Suprapubic skin (tissue), 4 donors: ENCODE data around the gene ATG3.
"Not testable (repeated sequence)": the region's sequence is repeated elsewhere in the genome, so short reads cannot be mapped to it uniquely, and the experiment has no call there.

Source experiments
- CTCF ChIP-seq, 2 donors: fragments of 200-600 bp in 1 of 2; fragments of 450-650 bp in 1 of 2; sonication (generic) in 1 of 2; IDR thresholded peaks; one replicate each; pipeline ENCODE4 v1.5.1; 2016 to 2019; ENCODE audit warnings: antibody characterized with exemption in 2 of 2, mild to moderate bottlenecking in 1 of 2, moderate library complexity in 1 of 2
- EP300 ChIP-seq: sonication (generic); formaldehyde crosslinking; IDR thresholded peaks from one replicate; pipeline ENCODE4 v1.6.1; 2017; ENCODE audit warnings: antibody characterized with exemption
- POLR2A ChIP-seq, 2 donors: fragments of 450-650 bp; IDR thresholded peaks; one replicate each; pipeline ENCODE4 v1.6.1; 2017; ENCODE audit warnings: antibody characterized with exemption in 2 of 2, mild to moderate bottlenecking in 2 of 2, moderate library complexity in 2 of 2
- POLR2AphosphoS5 ChIP-seq, 3 donors: sonication (generic); formaldehyde crosslinking; IDR thresholded peaks; one replicate each; pipeline ENCODE4 v1.6.1; 2017; ENCODE audit warnings: antibody characterized with exemption in 3 of 3

- TF ChIP-seq CTCF (IDR thresholded peaks at IDR 0.05); EP300; POLR2A (IDR thresholded peaks at IDR 0.05); POLR2AphosphoS5 (IDR thresholded peaks at IDR 0.05): not testable (repeated sequence)
Measured at GRCh38 chr3:112524127-112524526, 37.6 kb downstream of the ATG3 start.
